ENCODE data around the gene KCTD12.

KCTD12 gene

GRCh38 chr13:76888421-76888820, 2.2 kb upstream of the KCTD12 start:
- FAIRE-seq (no peak), DNase-seq (ENCODE audit: insufficient read length, low spot score) (no peak)

GRCh38 chr13:76887076-76887563, 915 bp upstream of the KCTD12 start:
- no peak for FAIRE-seq

GRCh38 chr13:76886005-76886291, 257 bp downstream of the KCTD12 start:
- DNase-seq (ENCODE audit: insufficient read length, low spot score) (no peak), FAIRE-seq (no peak)

More at GRCh38 chr13:76887076-76887563, 915 bp upstream of the KCTD12 start:
- no peak for DNase-seq (ENCODE audit: insufficient read length, low spot score)

GRCh38 chr13:76885203-76886004, 801 bp downstream of the KCTD12 start:
- DNase-seq (ENCODE audit: insufficient read length, low spot score) = peak; percentile 24

GRCh38 chr13:76884907-76885202, 1.4 kb downstream of the KCTD12 start:
- DNase-seq (ENCODE audit: insufficient read length, low spot score) = no peak

More at GRCh38 chr13:76885203-76886004, 801 bp downstream of the KCTD12 start:
- no peak for FAIRE-seq

DNA sequence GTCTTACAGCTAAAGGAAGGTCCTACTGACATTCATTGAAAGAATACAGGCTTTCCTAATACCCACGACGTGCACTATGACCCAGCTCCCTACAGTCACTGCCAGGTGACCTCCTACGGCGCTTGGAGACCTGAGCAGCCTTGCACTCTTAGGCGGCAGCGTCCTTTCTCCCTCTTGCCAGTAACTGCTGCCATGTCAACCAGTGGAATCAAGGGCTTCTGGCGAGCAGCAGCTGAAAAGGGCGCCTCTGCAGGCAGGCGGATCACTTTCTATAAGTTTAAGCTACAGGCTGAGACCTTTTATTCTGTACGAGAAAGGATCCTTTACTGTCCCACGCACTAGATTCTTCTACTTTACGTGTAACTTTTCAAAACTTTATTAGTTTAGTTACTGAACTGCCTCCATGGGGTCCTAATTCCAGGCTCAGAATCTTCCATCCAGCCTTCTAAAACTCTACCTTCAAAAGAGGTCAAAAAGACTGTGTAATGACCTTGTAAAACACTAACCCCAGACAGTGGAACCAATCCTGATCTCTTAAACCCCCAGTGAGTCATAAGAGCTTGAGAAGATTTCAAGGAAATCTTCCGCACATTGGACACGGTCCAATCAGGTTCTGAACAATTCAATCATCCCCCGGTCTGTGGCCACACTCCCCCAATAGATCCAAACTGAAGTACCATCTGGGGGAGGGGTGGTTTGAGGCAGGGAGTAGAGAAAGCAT, 1.9 kb downstream of the KCTD12 start:
- DNase-seq (ENCODE audit: insufficient read length, low spot score) (peak; percentile 4), FAIRE-seq (no peak)

More at GRCh38 chr13:76884907-76885202, 1.4 kb downstream of the KCTD12 start:
- no peak for FAIRE-seq

GRCh38 chr13:76883236-76883635, 3.0 kb downstream of the KCTD12 start:
- DNase-seq (ENCODE audit: insufficient read length, low spot score) (no peak), FAIRE-seq (no peak)

- DNase-seq (ENCODE audit: insufficient read length, low spot score) (no peak), FAIRE-seq (no peak)
Measured at GRCh38 chr13:76882431-76882830, 3.8 kb downstream of the KCTD12 start.

DNA sequence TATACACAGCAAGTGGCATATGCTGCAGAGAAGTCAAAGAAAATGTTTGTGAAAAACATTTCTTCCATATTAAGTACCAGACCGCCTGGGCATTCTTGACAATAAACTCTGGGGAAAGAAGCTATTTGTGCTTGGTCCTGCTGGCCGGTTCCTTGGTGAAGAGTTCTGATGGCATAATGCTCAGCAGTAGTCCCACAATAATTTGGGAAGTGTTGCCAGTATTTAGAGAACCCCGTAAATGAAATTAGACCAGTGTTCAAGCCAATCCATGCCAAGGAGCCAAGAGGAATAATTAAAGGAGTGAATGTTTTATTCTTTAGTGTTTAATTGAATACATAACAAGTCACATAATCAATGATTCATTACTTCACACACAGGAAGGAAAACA, 6.3 kb downstream of the KCTD12 start:
- DNase-seq (ENCODE audit: insufficient read length, low spot score) (no peak), FAIRE-seq (no peak)

GRCh38 chr13:76879203-76879882, 6.9 kb downstream of the KCTD12 start:
- FAIRE-seq = no peak
- no peak for DNase-seq (ENCODE audit: insufficient read length, low spot score)

GRCh38 chr13:76878043-76878442, 8.2 kb downstream of the KCTD12 start:
- DNase-seq (ENCODE audit: insufficient read length, low spot score) (no peak), FAIRE-seq (no peak)

DNA sequence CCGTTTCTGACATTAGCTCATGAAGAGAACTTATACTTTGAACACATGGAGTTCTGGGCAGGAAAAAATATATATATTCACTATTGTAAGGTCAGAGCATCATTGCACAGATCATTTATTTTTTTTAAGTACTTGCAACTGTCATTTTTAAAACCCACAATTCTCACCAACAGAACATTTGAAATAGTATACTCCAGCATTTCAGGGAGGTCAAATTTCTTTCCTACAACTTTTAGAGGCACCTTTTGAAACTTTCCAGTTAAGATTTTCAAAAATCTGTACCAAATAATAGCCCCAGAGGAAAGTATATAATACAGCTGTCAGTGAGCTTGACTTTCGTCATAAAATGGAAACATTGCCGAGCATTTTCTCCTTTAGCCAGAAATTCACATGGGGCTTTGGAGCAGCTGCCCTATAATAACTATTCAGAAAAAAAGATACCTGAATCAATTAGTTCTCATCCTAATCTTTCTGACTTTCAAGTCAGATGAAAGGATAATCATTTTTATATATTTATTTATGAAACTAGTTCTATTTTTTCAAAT, 10.9 kb downstream of the KCTD12 start:
- DNase-seq (ENCODE audit: insufficient read length, low spot score) (no peak), FAIRE-seq (no peak)

DNA sequence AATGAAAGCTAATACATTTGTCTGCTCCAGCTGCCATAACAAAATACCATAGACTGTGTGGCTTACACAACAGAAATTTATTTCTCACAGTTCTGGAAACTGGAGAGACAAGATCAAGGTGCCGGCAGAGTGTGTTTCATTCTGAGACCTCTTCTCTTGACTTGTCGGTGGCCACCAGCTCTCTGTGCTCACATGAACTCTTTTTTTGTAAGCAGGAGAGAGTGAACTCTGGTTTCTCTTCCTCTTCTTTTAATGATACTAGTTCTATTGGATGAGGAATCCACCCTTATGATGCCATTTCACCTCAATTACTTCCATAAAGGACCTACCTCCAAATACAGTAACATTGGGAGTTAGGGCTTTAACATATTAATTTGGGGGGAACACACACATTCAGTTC, 11.7 kb downstream of the KCTD12 start:
- DNase-seq (ENCODE audit: insufficient read length, low spot score) (no peak), FAIRE-seq (no peak)

- FAIRE-seq = no peak
- DNase-seq (ENCODE audit: insufficient read length, low spot score) = no peak
Measured at GRCh38 chr13:76873445-76873844, 12.8 kb downstream of the KCTD12 start.

DNA sequence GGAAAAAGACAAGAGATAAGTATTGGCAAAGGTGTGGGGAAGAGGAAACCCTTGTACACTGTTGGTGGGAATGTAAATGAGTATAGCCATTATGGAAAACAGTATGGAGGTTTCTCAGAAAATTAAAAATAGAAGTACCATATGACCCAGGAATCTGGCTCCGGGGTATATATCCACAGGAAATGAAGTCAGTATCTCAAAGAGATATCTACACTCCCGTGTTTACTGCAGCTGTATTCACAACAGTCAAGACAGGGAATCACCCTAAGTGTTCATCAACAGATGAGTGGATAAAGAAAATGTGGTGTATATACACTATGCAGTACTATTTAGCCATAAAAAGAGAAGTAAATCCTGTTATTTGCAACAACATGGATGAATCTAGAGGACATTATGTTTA, 13.5 kb downstream of the KCTD12 start:
- FAIRE-seq (no peak), DNase-seq (ENCODE audit: insufficient read length, low spot score) (no peak)

DNA sequence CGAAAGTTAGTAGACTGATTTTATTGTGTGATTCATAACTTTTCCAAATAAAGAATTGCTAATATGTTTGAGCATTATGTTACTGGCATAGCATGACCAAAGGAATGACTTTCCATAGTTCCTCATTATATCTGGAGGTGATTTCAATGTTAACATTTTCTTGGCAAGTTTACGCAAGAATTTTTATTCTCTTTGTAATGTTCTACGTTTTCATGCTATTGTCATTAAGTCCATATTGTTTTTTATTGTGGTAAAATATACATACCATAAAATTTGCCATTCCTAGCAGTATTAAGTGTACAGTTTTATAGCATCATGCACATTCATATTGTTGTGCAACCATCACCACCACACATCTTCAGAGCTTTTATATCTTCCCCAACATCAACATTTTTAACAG, 14.8 kb downstream of the KCTD12 start:
- FAIRE-seq = no peak
- no peak for DNase-seq (ENCODE audit: insufficient read length, low spot score)

- DNase-seq (ENCODE audit: insufficient read length, low spot score) = no peak
- no peak for FAIRE-seq
Measured at GRCh38 chr13:76868371-76868770, 17.8 kb downstream of the KCTD12 start.

DNA sequence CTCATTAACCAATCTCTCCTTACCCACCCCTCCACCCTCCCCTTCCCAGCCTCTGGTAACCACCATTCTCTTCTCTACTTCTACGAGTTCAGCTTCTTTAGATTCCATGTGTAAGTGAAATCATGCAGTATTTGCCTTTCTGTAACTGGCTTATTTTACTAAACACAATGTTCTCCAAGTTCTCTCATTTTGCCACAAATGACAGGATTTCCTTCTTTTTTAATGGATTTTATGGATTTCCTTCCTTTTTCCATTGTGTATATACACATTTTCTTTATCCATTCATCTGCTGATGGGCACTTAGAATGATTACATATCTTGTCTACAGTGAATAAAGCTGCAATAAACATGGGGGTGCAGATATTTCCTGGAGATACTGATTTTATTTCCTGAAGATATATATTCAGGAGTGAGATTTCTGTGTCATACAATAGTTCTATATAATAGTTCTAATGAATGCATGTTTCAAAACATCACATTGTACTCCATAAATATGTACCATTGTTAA, 20.2 kb downstream of the KCTD12 start:
- DNase-seq (ENCODE audit: insufficient read length, low spot score) (no peak), FAIRE-seq (no peak)

- FAIRE-seq = no peak
- DNase-seq (ENCODE audit: insufficient read length, low spot score) = no peak
Measured at GRCh38 chr13:76865109-76865508, 21.1 kb downstream of the KCTD12 start.

- no peak for DNase-seq (ENCODE audit: insufficient read length, low spot score)
Measured at GRCh38 chr13:76864259-76864658, 21.9 kb downstream of the KCTD12 start.

GRCh38 chr13:76863022-76863421, 23.2 kb downstream of the KCTD12 start:
- FAIRE-seq (no peak), DNase-seq (ENCODE audit: insufficient read length, low spot score) (no peak)

More at GRCh38 chr13:76864259-76864658, 21.9 kb downstream of the KCTD12 start:
- no peak for FAIRE-seq
